Epithelial cell of esophagus (primary cell): ENCODE measurements around the gene GPATCH8.
A peak's percentile ranks its signal among the peaks of the same experiment; 100 is the strongest.

Source experiments
- DNase-seq: peaks from one replicate; pipeline ENCODE4 v3.0.0; 2010; ENCODE audit warnings: low read depth
- H3K4me3 ChIP-seq: 2 replicates; pipeline ENCODE4 v1.5.1; 2011; ENCODE audit warnings: mild to moderate bottlenecking, low read length, control low read depth
- TF ChIP-seq, protein P1 (sequence below): IDR thresholded peaks from 2 replicates; pipeline ENCODE4 v1.5.1; 2011; ENCODE audit warnings: low read depth, mild to moderate bottlenecking, low read length, control low read depth, inconsistent platforms; ENCODE audit not compliant: insufficient read depth; ENCODE audit errors: missing control alignments

The GPATCH8 gene

DNA sequence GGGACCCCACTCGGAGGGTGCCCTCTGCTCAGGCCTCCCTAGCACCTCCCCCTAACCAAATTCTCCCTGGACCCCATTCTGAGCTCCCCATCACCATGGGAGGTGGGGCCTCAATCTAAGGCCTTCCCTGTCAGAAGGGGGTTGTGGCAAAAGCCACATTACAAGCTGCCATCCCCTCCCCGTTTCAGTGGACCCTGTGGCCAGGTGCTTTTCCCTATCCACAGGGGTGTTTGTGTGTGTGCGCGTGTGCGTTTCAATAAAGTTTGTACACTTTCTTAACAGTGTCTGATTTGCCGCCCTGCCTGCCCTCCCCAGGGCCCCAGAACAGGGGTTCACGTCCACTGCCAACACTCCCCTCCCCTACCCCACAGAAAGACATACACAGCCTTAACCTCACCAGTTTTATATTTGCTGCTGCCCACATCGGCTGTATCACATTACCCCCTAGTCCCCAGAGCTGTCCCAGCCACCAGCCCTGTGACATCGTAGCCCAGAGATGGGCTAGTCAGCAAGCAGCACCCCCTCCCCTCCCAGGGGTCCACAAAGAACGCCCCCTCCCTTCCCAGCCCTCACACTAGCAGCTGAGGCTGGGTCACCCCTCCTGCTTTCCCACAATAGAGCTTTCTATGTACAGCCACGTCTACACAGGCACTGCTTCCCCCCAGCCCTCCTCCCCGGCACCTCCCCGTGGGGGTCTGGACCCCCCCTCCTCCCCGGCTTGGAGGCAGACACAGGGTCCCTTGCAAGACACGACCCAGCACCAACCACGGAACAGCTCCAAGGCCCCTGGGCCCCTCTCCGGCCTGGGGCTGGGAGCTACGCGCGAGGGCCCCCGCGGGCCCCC is 150.2 kb downstream of the GPATCH8 start:
- H3K4me3 ChIP-seq = no peak overlapping the region
- DNase-seq = no peak
- TF ChIP-seq, protein P1, sequence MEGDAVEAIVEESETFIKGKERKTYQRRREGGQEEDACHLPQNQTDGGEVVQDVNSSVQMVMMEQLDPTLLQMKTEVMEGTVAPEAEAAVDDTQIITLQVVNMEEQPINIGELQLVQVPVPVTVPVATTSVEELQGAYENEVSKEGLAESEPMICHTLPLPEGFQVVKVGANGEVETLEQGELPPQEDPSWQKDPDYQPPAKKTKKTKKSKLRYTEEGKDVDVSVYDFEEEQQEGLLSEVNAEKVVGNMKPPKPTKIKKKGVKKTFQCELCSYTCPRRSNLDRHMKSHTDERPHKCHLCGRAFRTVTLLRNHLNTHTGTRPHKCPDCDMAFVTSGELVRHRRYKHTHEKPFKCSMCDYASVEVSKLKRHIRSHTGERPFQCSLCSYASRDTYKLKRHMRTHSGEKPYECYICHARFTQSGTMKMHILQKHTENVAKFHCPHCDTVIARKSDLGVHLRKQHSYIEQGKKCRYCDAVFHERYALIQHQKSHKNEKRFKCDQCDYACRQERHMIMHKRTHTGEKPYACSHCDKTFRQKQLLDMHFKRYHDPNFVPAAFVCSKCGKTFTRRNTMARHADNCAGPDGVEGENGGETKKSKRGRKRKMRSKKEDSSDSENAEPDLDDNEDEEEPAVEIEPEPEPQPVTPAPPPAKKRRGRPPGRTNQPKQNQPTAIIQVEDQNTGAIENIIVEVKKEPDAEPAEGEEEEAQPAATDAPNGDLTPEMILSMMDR = no peak

DNA sequence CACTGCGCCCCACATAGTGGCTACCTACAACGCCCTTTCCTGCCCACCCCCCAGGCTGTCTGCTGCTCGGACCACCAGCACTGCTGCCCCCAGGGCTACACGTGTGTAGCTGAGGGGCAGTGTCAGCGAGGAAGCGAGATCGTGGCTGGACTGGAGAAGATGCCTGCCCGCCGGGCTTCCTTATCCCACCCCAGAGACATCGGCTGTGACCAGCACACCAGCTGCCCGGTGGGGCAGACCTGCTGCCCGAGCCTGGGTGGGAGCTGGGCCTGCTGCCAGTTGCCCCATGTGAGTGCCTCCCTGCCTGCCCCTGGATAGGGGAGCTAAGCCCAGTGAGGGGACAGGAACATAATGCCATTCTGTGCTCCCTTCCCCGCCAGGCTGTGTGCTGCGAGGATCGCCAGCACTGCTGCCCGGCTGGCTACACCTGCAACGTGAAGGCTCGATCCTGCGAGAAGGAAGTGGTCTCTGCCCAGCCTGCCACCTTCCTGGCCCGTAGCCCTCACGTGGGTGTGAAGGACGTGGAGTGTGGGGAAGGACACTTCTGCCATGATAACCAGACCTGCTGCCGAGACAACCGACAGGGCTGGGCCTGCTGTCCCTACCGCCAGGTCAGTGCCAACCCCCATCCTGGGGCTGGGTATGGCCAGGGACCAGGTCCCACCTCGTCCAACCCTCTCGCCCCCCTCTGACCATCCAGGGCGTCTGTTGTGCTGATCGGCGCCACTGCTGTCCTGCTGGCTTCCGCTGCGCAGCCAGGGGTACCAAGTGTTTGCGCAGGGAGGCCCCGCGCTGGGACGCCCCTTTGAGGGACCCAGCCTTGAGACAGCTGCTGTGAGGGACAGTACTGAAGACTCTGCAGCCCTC is 151.0 kb downstream of the GPATCH8 start:
- DNase-seq = no peak
- H3K4me3 ChIP-seq = no peak overlapping the region
- TF ChIP-seq, protein P1 = no peak

DNA sequence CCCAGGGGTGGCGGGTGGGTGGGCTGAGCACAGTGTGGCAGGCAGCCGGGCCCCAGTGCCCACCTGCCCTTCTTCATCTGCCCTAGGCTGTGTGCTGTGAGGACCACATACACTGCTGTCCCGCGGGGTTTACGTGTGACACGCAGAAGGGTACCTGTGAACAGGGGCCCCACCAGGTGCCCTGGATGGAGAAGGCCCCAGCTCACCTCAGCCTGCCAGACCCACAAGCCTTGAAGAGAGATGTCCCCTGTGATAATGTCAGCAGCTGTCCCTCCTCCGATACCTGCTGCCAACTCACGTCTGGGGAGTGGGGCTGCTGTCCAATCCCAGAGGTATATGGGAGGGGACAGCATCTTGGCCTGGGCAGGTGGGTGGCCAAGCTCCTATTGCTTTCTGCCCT is 151.7 kb downstream of the GPATCH8 start:
- TF ChIP-seq, protein P1 = no peak
- no peak overlapping the region for H3K4me3 ChIP-seq
- no peak for DNase-seq

DNA sequence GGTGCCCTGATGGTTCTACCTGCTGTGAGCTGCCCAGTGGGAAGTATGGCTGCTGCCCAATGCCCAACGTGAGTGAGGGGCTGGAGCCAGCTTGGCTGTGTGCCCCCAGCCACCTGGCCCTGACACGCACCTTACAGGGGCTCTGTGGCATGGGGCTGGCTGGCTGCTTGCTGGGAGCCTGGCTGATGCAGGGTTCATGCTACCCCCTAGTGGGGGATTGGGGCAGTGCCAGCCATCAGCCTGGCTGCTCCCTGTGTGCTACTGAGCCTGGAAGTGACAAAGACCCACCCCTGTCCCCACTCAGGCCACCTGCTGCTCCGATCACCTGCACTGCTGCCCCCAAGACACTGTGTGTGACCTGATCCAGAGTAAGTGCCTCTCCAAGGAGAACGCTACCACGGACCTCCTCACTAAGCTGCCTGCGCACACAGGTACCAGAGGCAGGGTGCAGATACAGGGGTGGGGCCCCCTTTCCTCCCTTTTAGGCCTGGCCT is 152.4 kb downstream of the GPATCH8 start:
- DNase-seq = peak; percentile 70
- TF ChIP-seq, protein P1 = peak; percentile 82
- H3K4me3 ChIP-seq = no peak overlapping the region

DNA sequence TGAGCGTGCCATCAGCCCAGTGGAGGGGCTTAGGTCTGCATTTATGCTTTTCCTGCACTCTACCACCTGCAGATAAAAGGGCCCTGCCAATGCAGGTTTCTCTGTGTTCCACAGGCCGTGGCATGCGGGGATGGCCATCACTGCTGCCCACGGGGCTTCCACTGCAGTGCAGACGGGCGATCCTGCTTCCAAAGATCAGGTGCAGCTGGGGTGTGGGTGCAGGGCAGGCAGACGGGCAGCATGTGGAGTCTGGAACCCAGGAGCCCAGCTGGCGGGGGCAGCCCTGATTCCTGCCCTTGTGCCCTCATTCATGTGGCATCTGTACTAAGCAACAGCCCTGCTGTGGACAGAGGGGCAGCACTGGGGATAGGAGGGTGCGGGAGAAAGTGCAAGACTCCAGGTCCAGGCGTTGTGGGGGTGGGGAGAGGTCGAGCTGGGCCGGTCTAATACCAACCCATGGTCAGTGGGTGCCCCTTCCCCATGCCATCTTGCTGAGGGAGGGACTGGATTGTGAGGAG is 153.6 kb downstream of the GPATCH8 start:
- DNase-seq = no peak
- H3K4me3 ChIP-seq = no peak overlapping the region
- TF ChIP-seq, protein P1 = no peak

DNA sequence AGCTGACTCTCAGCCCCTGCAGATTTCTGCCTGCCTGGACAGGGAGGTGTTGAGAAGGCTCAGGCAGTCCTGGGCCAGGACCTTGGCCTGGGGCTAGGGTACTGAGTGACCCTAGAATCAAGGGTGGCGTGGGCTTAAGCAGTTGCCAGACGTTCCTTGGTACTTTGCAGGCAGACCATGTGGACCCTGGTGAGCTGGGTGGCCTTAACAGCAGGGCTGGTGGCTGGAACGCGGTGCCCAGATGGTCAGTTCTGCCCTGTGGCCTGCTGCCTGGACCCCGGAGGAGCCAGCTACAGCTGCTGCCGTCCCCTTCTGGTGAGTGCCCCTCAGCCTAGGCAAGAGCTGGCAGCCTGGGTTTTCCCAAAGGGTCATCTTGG is 154.2 kb downstream of the GPATCH8 start:
- H3K4me3 ChIP-seq = no peak overlapping the region
- TF ChIP-seq, protein P1 = no peak
- no peak for DNase-seq
